GM21447 (cell line): ENCODE data around the gene IFNLR1.

Source experiments
- ATAC-seq: cut with Tn5 transposase; IDR thresholded peaks from one replicate; pipeline ENCODE4 v1.9.1; 2021; ENCODE audit not compliant: unreplicated experiment

IFNLR1 gene

DNA sequence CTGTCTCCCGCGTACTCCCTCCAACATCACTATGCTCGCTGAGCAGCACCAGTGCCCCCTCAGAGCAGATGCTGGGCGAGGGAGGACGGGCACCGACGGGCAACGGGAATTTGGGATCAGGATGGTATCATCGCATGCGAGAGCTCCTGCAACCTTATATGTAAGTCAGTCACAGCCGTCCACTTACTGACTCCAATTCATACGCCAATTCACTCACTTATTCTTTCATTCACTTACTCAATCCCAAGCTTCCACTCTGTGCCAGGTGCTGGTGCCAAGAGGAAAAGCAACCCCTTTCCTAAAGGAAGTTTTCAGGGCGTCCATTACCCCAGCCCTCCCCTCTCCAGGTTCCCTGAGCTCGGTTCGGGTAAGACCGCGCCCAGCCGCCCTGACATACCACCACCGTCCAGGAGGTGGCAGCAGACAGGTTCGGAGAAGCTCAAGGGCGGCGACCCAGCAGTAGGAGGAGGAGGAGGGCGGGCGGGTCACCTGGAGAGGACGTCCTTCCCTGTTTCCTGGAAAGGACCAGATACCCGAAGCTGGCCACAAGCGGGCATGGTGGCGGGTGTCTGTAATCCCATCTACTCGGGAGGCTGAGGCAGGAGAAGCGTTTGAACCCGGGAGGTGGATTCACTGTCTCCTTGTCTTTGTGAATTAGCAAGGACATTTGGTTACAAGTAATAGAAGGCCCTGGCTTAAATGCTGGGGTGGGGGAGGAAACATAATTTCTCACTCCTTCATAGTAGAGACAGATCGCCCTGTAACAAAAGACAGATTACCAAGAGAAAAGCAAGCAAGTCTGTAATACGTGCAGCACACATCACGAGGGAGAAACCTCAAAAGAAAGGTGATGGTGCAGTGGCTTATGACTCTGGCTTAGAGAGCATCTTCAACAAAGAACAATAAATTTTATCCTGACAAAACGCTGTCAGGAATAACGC is 36.6 kb downstream of the IFNLR1 start:
- no peak for ATAC-seq

DNA sequence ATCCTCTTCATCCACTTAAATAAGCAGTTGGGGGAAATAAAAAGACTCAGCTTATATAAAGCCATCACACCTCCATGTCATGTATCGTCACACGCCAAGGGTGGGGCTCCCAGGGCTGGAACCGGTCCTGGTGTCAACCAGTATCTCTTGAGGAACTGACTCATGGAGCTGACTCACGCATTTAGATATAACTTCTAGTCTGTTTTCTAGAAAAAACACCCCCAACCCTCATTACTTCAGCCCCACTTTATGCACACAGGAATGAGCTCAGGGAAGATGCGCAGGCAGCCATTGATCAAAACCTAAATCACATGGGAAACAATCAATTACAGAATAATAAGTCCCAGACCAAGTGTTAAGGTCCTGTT is 37.2 kb downstream of the IFNLR1 start:
- no peak for ATAC-seq

DNA sequence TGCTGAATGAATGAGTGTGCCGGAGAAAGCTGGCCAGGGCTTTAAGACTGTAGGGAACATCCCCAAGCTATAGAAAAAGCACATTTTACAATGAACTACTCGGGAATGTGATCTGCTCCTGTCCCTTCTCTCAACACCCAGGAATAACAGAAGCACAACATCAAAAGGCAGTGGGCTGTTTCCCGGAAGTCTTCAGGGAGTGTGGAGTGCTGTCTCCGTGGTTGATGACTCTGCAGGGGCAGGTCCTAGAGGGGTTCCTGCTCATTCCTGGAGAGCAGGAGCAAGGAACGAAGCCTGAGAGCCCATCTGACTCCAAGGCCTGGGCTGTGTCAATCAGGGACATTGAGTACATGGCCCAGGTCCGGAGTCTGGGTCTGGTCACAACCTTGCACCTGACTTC is 39.3 kb downstream of the IFNLR1 start:
- ATAC-seq, result no peak

DNA sequence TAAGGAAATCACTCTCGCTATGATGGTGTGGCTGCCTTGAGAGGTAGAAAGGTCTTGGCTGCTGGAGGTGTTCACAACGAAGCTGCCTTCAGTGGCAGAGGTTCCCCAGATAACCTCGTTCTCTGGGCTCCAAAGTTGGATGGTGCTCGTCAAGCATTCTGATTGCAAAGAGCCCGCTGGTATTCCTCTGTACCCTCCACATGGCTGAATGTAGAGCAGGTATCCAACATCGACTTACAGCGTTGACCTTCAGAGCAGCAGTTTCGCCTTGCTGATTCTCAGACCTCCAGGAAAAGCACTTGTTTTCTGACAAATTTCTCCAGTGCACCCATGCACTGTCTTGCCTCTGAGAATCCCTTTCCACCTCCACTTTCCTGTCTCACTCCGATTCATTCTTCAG is 39.9 kb downstream of the IFNLR1 start:
- no peak for ATAC-seq

DNA sequence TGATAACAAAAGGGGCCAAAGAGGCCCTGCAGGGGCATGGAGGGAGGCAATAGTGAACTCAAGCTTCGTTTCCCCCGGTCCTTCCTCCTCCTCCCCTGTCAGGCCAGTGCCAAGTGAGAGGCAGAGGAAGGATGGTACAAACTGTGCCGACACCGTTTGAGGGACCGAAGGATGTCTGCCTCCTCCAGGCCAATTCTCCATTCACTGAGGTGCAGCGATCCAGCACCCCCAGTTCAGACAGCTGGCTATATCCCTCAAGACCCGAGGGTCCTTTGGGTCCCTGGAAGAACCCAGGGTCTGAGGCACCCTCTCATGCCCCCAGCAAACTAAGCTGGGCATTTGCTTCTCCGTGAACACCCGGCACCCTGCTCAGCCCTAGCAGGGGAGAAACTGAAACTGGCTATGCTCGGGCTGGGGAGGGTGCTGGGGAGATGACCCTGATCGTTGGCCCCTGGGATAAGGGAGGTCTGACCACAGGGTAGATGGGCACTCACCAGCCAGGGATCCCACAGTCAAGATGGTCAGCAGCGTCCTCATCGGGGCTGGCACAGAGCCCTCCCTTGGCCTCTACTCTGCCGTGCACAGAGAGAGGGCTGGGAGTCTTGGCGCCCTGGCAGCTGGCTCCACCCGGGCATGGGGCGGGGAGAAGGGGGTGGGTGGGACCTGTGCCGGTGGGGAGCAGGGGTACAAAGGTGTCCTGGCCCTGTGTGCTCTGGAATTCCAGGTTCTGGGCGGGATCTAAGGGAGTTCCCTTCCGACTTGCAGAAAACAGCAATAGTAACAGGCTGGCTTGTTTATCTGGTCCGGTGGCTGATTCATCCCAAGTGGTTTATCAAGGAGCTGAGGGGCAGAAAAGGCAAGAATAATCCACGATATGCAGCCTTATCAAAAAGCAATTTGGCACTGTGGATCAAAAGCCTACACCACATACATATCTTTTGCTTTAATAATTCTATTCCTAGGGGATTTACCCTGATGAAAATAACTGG is 44.2 kb downstream of the IFNLR1 start, which contains the start of gene IL22RA1:
IL22RA1 (minus strand) TSS at position 595 of the 989 bp plus-strand sequence; CDS start at position 537, 58 bp downstream.
- no peak for ATAC-seq

DNA sequence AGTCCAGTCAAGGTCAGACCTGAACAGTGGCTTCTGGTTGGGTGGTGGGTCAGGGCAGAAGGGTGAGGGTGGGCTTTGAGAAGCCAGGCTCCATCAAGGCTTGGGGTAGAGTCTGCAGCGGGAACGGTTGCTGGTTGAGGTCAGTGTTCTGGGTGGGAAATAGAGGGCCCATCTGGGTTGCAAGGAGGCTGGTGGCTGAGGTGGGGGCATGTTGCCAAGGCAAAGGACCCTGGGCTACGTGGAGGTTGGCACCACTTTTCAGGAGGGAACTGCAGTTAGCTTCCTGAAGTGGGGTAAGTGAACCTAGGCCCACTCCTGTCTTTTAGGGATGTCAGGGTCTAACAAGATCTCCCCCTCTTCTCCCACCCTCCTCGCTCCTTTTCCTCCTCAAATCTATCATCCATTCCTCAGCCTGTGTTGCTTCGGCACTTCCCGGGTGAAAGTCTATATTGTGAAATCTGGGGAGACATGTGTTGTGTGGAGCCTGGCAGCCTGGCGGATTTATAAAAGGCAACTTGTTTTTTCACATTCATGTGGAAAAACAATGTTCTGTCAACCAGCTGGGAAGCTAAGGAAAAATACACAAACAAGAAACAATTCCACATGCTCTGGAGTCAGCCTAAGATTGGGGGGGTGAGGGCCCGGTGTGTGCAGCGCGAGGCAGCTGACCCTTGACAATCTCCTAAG is 45.6 kb downstream of the IFNLR1 start:
- ATAC-seq, result no peak

DNA sequence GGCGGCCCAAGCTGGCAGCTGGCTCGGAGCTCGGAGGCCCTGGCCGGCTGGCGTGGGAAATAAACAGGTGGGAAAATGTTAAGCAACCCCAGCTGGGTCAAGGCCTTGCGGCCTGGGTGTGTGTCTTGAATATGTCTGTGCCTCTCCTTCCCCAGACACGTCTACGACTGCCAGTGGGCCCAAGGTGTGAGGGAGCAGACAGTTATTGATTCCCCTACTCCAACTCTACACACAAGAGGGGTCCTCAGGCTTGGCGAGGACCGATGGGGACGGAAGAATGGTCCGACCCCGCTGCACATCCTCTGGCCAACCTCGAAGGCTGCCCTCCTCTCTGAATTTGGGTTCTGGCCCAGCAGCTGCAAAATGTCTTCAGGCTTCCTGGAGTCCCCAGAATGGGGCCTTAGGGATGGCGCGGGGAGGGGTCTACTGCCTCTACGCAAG is 46.3 kb downstream of the IFNLR1 start:
- ATAC-seq, result no peak

DNA sequence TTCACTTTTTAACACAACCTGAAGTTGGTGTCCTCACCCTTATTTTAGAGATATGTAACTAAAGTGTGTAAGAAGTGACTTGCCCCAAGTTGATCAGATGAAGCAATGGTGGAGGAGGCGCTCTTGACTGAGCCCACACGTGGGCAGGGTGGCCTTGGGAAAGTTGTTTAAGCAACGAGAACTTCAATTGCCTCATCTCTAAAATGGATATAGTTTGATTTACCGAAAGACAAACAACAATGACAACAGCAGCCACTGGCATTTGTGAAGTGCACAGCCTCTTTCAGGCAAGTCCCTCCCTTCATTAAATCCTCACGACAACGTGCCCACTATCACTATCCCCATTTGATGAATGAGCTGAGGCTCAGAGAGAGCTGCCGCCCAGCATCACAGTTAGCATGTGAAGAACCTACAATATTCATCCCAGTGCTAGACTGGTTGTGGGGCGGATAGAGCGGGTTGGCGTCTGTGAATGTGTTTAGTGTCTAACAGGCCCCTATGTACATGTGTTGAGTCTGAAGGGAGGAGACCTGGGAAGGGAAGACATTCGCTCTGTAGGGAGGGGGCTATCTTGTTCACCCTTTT is 47.2 kb downstream of the IFNLR1 start:
- ATAC-seq, result no peak

DNA sequence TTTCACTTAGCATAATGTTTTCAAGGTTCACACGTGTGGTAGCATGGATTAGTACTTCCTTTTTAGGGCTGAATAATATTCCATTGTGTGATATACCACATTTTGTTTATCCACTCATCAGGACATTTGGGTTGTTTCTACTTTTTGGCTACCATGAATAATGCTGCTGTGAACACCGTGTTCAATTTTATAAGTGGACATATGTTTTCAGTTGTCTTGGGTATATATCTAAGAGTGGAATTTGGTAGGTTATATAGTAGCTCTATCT is 47.9 kb downstream of the IFNLR1 start:
- ATAC-seq, result no peak

DNA sequence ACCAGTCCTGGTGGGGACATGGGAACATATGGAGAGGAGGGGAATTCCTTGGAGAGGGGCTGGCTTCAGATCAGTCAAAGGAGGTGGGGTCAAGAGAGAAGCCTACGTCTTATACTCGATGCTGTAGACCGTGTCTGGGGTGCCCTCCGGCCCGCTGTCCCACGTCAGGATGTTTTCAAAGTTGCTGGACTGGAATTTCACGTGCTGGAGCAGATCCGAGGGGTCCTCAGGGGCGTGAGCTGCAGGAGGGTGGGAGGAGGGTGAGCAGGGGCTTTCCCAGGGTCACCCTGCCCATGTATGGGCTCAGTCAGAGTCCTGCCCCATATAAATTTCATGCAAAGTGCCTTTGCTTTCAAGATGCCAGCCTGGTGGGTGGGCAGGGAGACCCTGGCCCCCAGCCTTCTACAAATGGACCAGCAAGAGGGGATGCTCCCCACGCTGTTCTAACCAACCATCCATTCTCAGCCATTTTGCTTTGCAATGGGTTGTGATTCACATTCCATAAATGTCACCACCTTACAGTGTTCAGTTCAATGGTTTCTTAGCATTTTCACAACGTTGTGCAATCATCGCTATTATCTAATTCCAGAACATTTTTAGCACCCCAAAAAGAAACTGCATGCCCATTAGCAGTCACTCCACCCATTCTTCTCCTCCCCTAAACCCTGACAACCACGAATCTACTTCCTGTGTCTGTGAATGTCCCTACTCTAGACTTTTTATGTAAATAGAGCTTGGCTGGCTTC is 48.4 kb downstream of the IFNLR1 start:
- ATAC-seq, result no peak

DNA sequence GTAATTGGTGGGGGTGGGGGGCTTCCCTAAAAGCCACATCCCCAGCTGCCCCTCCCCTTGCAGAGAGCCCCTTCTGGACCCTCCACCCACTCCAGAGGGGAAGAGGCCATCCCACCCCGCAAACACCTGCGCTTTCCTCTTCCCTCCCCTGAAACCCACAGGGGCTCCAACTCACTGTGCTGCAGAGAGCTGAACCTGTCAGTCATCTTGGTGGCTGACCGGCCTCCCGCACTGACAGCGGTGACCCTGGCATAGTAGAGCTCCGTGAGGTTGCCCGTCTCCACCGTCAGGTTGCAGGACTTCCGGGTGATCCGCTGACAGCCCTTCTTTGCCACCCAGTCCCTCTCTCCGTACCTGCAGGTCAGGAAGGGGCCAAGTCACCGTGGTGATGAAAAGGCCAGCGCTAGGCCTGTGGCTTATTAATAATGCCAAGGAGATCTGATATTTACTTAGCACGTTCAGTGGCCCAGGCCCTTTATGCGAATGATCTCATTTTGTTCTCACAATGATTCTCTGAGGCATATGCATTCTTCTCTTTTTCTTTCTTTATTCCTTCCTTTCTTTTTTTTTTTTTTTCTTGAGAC is 50.0 kb downstream of the IFNLR1 start:
- ATAC-seq, result no peak

DNA sequence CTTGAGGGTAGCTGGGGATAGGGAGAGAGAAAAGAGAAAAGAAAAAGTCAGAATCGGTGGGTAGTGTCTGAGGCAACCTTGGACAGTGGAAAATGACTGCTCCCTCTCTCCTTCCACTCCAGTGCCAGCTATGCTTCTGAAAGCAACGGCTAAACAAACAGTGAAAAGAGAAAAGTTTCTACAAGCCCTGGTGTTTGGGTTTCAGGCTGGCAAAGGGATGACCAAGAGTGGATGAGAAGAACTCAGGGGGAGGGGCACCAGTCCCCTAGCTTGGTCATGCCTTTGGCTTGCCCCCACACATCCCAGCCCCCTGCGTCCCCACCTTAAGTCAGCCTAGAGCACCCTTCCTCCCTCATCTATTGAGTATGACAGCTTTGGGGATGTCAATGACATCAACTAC is 52.7 kb downstream of the IFNLR1 start:
- ATAC-seq, result no peak

DNA sequence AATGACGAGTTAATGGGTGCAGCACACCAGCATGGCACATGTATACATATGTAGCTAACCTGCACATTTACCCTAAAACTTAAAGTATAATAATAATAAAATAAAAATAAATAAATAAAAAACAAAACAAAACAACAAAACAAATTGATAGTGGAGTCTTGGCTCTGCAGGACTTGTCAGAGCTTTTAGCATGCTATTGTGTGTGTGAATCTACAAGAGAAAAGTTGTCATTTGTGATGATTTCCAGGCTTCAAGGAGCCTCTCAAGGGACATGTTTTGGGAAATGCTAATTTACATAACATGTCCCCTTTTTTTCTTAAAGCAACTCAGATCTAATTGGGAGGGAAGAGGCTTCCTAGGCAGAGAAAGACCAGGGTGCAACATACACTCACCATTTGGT is 53.3 kb downstream of the IFNLR1 start:
- no peak for ATAC-seq

DNA sequence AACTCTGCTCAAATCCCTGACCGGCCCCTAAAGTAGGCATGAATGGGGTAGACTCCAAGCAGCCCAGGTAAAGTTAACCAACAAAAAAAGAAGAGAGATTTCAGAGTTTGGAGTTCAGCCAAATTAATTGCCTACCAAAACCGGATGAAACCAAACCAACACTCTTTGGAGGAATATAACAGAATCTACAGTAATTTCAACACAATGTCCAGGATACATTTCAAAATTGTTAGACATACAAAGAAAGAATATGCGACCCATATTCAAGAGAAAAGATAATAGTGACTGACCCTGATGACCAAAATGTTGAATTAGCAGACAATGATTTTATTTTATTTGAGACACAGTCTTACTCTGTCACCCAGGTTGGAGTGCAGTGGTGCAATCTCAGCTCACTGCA is 56.7 kb downstream of the IFNLR1 start:
- no peak for ATAC-seq

DNA sequence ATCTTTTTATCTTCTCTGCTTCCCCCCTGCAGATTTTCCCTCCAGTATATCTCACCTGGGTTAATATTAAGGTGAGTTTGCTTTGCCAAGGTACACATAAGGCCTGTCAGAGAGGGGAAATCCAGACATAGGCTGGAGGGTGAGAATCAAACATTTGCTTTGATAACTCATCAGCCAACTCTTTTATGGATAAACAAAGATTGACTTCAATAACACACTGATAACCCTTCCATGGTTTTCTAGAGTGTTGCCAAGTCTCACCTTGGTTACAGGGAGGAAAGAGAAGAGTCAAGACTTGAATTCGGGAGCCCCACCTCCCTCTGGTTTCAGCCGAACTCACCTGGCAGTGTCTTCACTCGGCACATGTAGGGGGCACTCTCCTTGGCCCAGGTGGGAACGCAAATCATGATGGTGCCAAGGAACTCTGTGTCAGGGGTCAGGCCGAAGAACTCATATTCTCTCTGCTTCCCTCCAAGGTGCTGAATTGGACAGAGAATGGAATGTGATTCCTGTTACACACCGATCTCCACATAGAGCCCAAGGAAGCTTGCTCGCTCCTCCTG is 59.2 kb downstream of the IFNLR1 start:
- no peak for ATAC-seq

DNA sequence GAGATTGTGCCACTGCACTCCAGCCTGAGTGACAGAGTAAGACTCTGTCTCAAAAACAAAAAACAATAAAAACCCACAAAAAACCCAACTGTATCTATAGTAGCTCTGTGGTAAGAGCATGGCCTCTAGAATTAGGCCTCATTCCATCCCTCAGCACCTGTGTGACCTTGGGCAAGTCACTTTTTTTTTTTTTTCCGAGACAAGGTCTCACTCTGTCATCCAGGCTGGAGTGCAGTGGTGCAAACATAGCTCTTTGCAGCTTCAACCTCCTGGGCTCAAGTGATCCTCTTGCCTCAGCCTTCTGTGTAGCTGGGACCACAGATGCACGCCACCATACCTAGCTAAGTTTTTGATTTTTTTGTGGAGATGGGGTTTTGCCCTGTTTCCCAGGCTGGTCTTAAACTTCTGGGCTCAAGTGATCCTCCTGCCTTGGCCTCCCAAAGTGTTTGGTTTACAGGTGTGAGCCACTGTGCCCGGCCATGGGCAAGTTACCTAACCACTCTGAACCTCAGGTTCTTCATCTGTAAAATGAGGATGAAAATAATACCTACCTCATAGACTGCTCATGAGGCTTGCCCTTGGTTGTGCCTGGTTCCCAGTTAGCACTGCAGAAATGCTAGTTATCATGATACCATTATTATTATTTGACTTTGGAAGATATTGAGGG is 59.8 kb downstream of the IFNLR1 start:
- ATAC-seq, result no peak

DNA sequence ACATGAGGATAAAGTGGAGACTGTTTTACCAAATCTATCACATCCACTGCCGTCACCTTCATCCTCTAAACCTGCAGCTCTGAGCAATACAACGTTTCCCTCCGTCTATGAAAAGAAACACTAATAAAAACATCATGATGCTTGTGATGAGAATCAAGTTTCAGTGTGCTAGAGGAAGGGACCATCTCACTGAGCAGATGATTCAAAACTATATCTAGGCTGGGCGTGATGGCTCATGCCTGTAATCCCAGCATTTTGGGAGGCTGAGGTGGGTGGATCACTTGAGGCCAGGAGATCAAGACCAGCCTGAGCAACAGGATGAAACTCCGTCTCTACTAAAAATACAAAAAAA is 60.4 kb downstream of the IFNLR1 start:
- no peak for ATAC-seq

DNA sequence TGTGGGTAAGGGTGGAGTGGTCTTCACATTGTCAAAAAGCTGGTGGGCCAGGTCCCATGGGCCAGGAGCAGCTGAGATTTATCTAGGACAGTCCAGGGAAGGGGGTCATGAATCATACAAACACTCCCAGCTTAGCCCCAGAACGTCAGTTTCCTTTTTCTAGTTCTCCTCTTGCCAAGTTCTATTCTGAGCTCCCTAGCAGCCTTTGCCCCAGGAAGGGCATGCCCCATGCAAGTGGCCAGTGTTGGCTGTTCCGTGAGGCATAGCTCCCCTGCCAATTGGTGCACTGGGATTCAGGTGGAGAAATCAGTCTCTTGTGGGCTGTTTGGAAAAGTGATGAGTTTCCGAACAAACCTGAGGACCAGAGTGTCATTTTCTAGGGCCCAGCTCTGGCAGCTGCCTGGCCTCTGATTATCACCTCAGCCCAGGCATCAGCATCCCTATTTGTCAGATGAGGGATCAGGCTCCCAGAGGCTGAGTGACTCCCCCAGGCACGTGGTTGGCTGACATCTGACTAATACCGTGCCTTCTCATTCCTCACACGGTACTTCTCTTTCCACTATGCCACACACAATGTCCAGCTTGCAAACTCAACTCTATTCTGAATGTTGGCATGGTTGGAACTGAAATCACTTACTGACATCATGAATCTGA is 60.9 kb downstream of the IFNLR1 start:
- ATAC-seq, result no peak

DNA sequence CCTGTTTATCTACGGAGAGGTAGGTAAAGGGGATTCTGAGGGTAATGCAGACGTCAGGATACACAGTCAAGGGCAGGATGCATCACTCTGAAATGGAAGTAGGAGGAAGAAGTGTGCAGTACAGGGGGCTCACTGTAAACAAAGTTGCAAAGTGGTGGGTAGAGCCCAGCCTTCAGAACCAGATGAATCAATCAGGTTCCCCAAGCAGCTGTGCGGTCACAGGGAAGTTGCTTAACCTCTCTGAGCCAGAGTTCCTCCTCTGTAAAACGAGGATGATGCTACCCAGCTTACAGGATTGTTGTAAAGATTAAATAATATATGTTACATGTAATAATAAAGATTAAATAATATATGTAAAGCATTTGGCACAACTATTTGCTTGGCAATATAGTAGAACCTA is 61.6 kb downstream of the IFNLR1 start:
- no peak for ATAC-seq
